Heart left ventricle (tissue), 16 donors: Measurements from ENCODE around the gene CSE1L. TPM values are rescaled to one million over a fixed set of nuclear protein-coding genes. Genes with fewer than 3 reads are reported as not detected.

Experiments
- ATAC-seq, 4 donors: fragments of 200-7000 bp; cut with Tn5 transposase; one replicate each; pipeline ENCODE4 v1.9.1; 2020 to 2022; ENCODE audit warnings: moderate library complexity in 4 of 4, mild to moderate bottlenecking in 3 of 4, moderate number of reproducible peaks in 1 of 4
- DNase-seq, 5 donors: peaks; one replicate each; pipeline ENCODE4 v3.0.0-alpha.2; 2020
- H3K27ac ChIP-seq, 12 donors: fragments of 200-600 bp; sonication (generic) in 4 of 12; one replicate each; pipeline versions ENCODE4 v1.5.0 to v1.8.0; 2016 to 2022; ENCODE audit warnings: mild to moderate bottlenecking in 2 of 12
- H3K27me3 ChIP-seq, 9 donors: fragments of 200-600 bp; sonication (generic) in 2 of 9; one replicate each; pipeline versions ENCODE4 v1.5.1 to v1.8.0; 2016 to 2022; ENCODE audit warnings: mild to moderate bottlenecking in 3 of 9
- H3K36me3 ChIP-seq, 9 donors: fragments of 200-600 bp; sonication (generic) in 2 of 9; one replicate each; pipeline versions ENCODE4 v1.5.0 to v1.8.0; 2018 to 2022; ENCODE audit warnings: mild to moderate bottlenecking in 2 of 9
- H3K4me1 ChIP-seq, 12 donors: fragments of 200-600 bp; sonication (generic) in 4 of 12; one replicate each; pipeline versions ENCODE4 v1.5.0 to v1.8.0; 2016 to 2022; ENCODE audit warnings: mild to moderate bottlenecking in 3 of 12
- H3K4me3 ChIP-seq, 12 donors: fragments of 200-600 bp; sonication (generic) in 4 of 12; one replicate each; pipeline versions ENCODE4 v1.5.0 to v1.8.0; 2017 to 2022; ENCODE audit warnings: mild to moderate bottlenecking in 9 of 12, moderate library complexity in 4 of 12
- H3K9me3 ChIP-seq, 12 donors: fragments of 200-600 bp; sonication (generic) in 4 of 12; one replicate each; pipeline versions ENCODE4 v1.5.0 to v1.8.0; 2016 to 2022; ENCODE audit warnings: mild to moderate bottlenecking in 1 of 12
- POLR2A ChIP-seq, 2 donors: fragments of 450-650 bp; IDR thresholded peaks; one replicate each; pipeline ENCODE4 v1.6.1; 2017; ENCODE audit warnings: antibody characterized with exemption in 2 of 2, mild to moderate bottlenecking in 2 of 2, moderate library complexity in 2 of 2
- WGBS, 4 donors: extraction: QIAGEN DNeasy Blood & Tissue Kit in 2 of 4; methylation state at CpG; one replicate each; pipeline versions ENCODE4 v1.1.5 to v1.1.7; 2013 to 2018; 5-methylcytosine and 5-hydroxymethylcytosine counted together
- intact Hi-C, 10 donors: fragments of 100-400 bp; cut with DNase I; formaldehyde crosslinking; loops; one replicate each; pipeline versions ENCODE4 v1.11.1 to v1.14.2; 2022
- polyA plus RNA-seq, 2 donors: library from polyadenylated mRNA; stranded (reverse); fragments of 200-250 nt; gene quantifications; one replicate each; pipeline ENCODE4 v1.2.3, GENCODE V29; 2013
- total RNA-seq, 9 donors: library from RNA; depleted of rRNA in 2 of 9; stranded (reverse); fragments of >200 nt in 2 of 9; fragmentation: NEBNext Ultra II Directional in 3 of 9; extraction: Animal tissue kit (Norgen Biotek cat#: 25700) in 3 of 9; gene quantifications; one replicate each; pipeline versions ENCODE4 v1.1.0 to v1.2.4, GENCODE V29; 2016 to 2023
- TF ChIP-seq, protein P1 (sequence below), 12 donors: fragments of 200-600 bp; sonication (generic) in 4 of 12; IDR thresholded peaks; one replicate each; pipeline versions ENCODE4 v1.5.0 to v1.8.0; 2018 to 2022; ENCODE audit warnings: antibody characterized with exemption in 12 of 12, mild to moderate bottlenecking in 5 of 12
- donor health status: ischemic (EF 13 %, LVEDD 7.1; RV severe dilation, severe dysfunction).
- donor health status: healthy with polysubstance abuse.
- donor health status: DM: no; HTN: yes; CAD: no.
- donor health status: DM: no; HTN: no; CAD: no.
- donor health status: ischemic (EF 25% LVEDD 6.9; RV normal size, moderate dysfunction).
- donor health status: ischemic (EF 25% LVEDD 5.7; RV mildly dilated, moderate dysfunction).
- donor health status: healthy.
- donor health status: DM: yes; HTN: yes; CAD: no.
- donor health status: ischemic (EF 35%, LVEDD 5.7; RV mildly dilated, moderate dysfunction).
- donor health status: nonischemic (EF 11% LVEDD 7.7; RV severe dilation, severe dysfunction).
- donor health status: DM: yes; HTN: yes; CAD: no.
- donor health status: PGD.
- donor health status: ischemic (EF 29% LVEDD 5.4; RV normal size, mild dysfunction).
- donor health status: nonischemic (EF 23%, LVEDD 6.1; RV moderate dilation, normal function).

CSE1L gene
- total and polyA plus RNA-seq, 11 donors, result 19.1 to 59.0 (median 41.9) TPM

DNA sequence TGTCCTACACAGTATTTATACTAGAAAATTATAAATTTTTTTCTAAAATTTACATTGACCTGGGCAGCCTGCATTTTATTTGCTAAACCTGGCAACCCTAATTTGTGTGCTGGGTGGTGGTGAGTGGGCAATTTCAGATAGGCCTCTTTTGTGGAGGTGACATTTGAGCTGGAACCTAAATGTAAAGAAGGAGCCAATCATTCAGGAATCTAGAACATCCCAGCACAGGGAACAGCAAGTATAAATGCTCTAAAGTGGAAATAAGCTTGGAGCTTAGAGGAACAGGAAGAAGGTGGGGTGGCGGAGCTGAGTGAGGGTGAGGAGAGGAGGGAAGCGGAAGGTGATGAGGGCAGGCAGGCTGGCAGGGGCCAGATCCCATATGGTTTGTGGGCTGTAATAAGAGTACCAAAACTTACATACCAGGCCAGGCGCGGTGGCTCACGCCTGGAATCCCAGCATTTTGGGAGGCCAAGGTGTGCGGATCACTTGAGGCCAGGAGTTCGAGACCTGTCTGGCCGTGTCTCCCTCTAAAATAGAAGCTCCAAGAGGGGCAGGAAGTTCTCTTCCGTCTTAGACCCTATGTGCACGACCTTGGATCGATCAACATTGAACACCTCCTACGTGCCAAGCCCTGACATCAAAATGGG is 549 bp upstream of the CSE1L start:
- H3K27ac ChIP-seq, result peak overlapping the region in 11 of 12 donors; percentile 66 to 98 (median 90)
- ATAC-seq, result peak; percentile 3 to 38 (median 8)

DNA sequence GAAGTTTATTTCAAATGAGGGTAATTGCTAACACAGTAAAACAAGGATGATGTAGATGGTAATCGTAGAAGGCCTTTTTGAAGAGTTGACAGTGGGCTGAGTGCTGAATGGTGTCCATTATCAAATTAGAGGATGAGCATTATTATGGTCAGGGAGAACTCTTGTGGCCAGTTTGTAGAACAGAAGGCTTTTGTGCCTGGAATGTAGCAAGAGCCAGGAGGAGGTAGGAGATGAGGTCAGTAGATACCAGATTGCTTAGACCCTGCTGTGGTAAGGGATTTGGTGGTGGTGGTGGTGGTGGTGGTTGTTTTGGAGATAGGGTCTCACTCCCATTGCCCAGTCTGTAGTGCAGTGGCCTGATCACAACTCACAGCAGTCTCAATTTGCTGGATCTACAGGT is 6.2 kb downstream of the CSE1L start:
- peaks cover 0 to 37% (median 19%) of the 10 kb centered on the region in 12 donors for H3K4me1 ChIP-seq

More for the DNA sequence above, 549 bp upstream of the CSE1L start:
- TF ChIP-seq, protein P1, sequence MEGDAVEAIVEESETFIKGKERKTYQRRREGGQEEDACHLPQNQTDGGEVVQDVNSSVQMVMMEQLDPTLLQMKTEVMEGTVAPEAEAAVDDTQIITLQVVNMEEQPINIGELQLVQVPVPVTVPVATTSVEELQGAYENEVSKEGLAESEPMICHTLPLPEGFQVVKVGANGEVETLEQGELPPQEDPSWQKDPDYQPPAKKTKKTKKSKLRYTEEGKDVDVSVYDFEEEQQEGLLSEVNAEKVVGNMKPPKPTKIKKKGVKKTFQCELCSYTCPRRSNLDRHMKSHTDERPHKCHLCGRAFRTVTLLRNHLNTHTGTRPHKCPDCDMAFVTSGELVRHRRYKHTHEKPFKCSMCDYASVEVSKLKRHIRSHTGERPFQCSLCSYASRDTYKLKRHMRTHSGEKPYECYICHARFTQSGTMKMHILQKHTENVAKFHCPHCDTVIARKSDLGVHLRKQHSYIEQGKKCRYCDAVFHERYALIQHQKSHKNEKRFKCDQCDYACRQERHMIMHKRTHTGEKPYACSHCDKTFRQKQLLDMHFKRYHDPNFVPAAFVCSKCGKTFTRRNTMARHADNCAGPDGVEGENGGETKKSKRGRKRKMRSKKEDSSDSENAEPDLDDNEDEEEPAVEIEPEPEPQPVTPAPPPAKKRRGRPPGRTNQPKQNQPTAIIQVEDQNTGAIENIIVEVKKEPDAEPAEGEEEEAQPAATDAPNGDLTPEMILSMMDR (IDR thresholded peaks at IDR 0.05), result no peak
- no peak for TF ChIP-seq POLR2A (IDR thresholded peaks at IDR 0.05)
- 11 to 20% (median 14%) methylated on average over 12 of the region's 12 CpGs for WGBS, 4 donors
- Histone ChIP-seq H3K4me3 (peak overlapping the region; percentile 80 to 100 (median 95)), H3K9me3 (no peaks in the 10 kb centered on the region), H3K4me1 (peaks cover 0 to 30% (median 17%) of the 10 kb centered on the region in 12 donors), H3K27me3 (no peaks in the 10 kb centered on the region), H3K36me3 (peaks cover 0 to 5% (median 0%) of the 10 kb centered on the region in 9 donors)
- peak; percentile 47 to 66 (median 55) for DNase-seq
- intact Hi-C loops, result loop anchor here in 1 of 10 donors (5.0 kb wide), 1 partner anchor 142 kb away; the partner anchor contains the start of gene STAU1

DNA sequence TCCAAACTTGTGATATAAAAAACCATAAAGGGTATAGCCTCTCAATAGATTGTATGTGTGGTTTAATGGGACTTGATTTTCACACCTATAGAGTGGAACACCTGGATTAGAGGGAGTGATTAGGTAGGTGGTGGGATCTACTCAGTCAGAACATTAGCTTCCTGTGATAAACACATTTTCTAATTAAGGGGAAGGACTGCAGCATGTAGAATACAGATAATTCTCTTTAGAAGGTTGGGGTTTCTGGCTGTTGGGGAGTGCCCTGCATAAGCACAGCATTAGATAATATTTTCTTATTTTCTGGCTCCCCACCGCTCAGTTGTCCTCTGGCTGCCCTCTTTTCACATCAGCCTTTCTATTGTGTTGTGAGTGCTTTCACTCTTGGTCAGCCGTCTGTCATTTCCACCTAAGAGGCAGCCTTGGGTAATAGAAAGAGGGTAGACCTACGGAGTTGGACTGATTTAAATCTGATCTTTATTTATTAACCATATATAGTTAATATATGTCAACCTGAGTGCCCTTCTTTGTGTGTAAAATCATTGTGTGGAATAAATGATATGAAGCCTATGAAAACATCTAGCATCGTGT is 8.0 kb downstream of the CSE1L start:
- Histone ChIP-seq H3K9me3 (no peaks in the 10 kb centered on the region), H3K4me3 (no peak overlapping the region), H3K4me1 (peaks cover 0 to 23% (median 10%) of the 10 kb centered on the region in 12 donors), H3K27ac (peak overlapping the region in 1 of 12 donors; percentile 22), H3K36me3 (peaks cover 0 to 32% (median 11%) of the 10 kb centered on the region in 9 donors), H3K27me3 (no peaks in the 10 kb centered on the region)
- intact Hi-C loops, result no loop called here
- DNase-seq, result no peak
- TF ChIP-seq, protein P1 (IDR thresholded peaks at IDR 0.05), result no peak
- TF ChIP-seq POLR2A (IDR thresholded peaks at IDR 0.05), result no peak
- peak in 1 of 4 donors; percentile 45 for ATAC-seq
- WGBS, 4 donors, result 48 to 57% (median 56%) methylated on average over 4 of the region's 4 CpGs

More for the DNA sequence above, 6.2 kb downstream of the CSE1L start:
- no peak overlapping the region for H3K4me3 ChIP-seq
- TF ChIP-seq POLR2A (IDR thresholded peaks at IDR 0.05), result no peak
- TF ChIP-seq, protein P1 (IDR thresholded peaks at IDR 0.05), result no peak
- ATAC-seq (no peak), DNase-seq (no peak)
- intact Hi-C loops, result no loop called here
- no peak overlapping the region for H3K27ac ChIP-seq
- H3K9me3 ChIP-seq, result no peaks in the 10 kb centered on the region
- H3K27me3 ChIP-seq, result no peaks in the 10 kb centered on the region
- 80 to 91% (median 84%) methylated on average over 1 of the region's 1 CpG for WGBS, 4 donors
- peaks cover 0 to 22% (median 0%) of the 10 kb centered on the region in 9 donors for H3K36me3 ChIP-seq

DNA sequence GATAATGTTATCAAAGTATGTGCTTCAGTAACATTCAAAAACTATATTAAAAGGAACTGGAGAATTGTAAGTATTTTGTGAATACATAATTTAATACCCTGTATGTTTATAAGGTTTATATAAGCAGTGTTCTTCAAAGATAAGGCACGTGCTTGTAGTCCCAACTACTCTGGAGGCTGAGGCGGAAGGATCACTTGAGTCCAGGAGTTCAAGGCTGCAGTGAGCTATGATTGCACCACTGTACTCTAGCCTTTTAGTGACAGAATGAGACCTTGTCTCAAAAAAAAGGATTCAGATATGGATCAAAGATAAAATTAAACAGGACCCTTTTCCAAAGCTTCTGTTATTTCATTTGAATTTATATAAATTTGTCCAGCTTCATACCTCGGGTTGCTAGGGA is 17.2 kb downstream of the CSE1L start:
- intact Hi-C loops, result no loop called here
- 75 to 91% (median 84%) methylated on average over 3 of the region's 3 CpGs for WGBS, 4 donors
- no peaks in the 10 kb centered on the region for H3K27me3 ChIP-seq
- no peak for TF ChIP-seq POLR2A (IDR thresholded peaks at IDR 0.05)
- TF ChIP-seq, protein P1 (IDR thresholded peaks at IDR 0.05), result no peak
- H3K9me3 ChIP-seq, result no peaks in the 10 kb centered on the region
- peaks cover 0 to 94% (median 85%) of the 10 kb centered on the region in 9 donors for H3K36me3 ChIP-seq
- H3K27ac ChIP-seq, result no peak overlapping the region
- ATAC-seq, result no peak
- H3K4me3 ChIP-seq, result no peak overlapping the region
- DNase-seq, result no peak
- no peaks in the 10 kb centered on the region for H3K4me1 ChIP-seq
